ENCODE data around the gene MIA. TPM values are rescaled to one million over a fixed set of nuclear protein-coding genes. Genes with fewer than 3 reads are reported as not detected.

Gene MIA
- total and polyA plus RNA-seq, 7 donors = 2.1 to 19.1 (median 12.0) TPM; not detected in 1

GRCh38 chr19:40747536-40747935, 27.8 kb upstream of the MIA start:
- 96 to 97% methylated on average over 7 of the region's 7 CpGs for WGBS, 2 donors
- Histone ChIP-seq H3K27ac (no peak overlapping the region), H3K4me1 (peaks cover 0 to 32% (median 22%) of the 10 kb centered on the region in 4 donors), H3K4me3 (no peak overlapping the region), H3K36me3 (peaks cover 0 to 3% (median 0%) of the 10 kb centered on the region in 4 donors), H3K27me3 (no peaks in the 10 kb centered on the region), H3K9me3 (no peaks in the 10 kb centered on the region)
- DNase-seq = no peak
- TF ChIP-seq CTCF (IDR thresholded peaks at IDR 0.05) (no peak), EP300 (IDR thresholded peaks at IDR 0.05) (no peak), POLR2AphosphoS5 (IDR thresholded peaks at IDR 0.05) (no peak), POLR2A (IDR thresholded peaks at IDR 0.05) (no peak)
- intact Hi-C loops (cut with DNase I) = no loop called here

GRCh38 chr19:40750058-40750873, 25.1 kb upstream of the MIA start, which contains the start of gene ACTMAP:
Gene ACTMAP (minus strand): TSS chr19:40750477. CDS start chr19:40749803, 674 bp downstream.
- Histone ChIP-seq H3K36me3 (peaks cover 0 to under 1% (median 0%) of the 10 kb centered on the region in 4 donors), H3K27ac (peak within 1 kb of the TSS; percentile 86 to 96 (median 94)), H3K4me3 (peak within 1 kb of the TSS; percentile 64 to 73 (median 71)), H3K9me3 (no peaks in the 10 kb centered on the region), H3K27me3 (no peaks in the 10 kb centered on the region), H3K4me1 (peaks cover 0 to 57% (median 45%) of the 10 kb centered on the region in 4 donors)
- TF ChIP-seq POLR2A (IDR thresholded peaks at IDR 0.05) (peak; percentile 66 to 81), EP300 (IDR thresholded peaks at IDR 0.05) (peak in 2 of 4 donors; percentile 8 to 78), CTCF (IDR thresholded peaks at IDR 0.05) (no peak), POLR2AphosphoS5 (IDR thresholded peaks at IDR 0.05) (peak; percentile 91 to 95 (median 92))
- WGBS, 2 donors = 0 to 1% methylated on average over 43 of the region's 43 CpGs
- intact Hi-C loops (cut with DNase I) = loop anchor here (1.0 to 2.0 kb wide), 2 partner anchors 32 to 49 kb away; partner anchors contain the start of gene EGLN2
- DNase-seq = peak; percentile 100

- Histone ChIP-seq H3K36me3 (peaks cover 0 to 4% (median 0%) of the 10 kb centered on the region in 4 donors), H3K27ac (peak within 1 kb of the TSS; percentile 86 to 96 (median 94)), H3K4me1 (peaks cover 0 to 64% (median 51%) of the 10 kb centered on the region in 4 donors), H3K9me3 (no peaks in the 10 kb centered on the region), H3K27me3 (no peaks in the 10 kb centered on the region), H3K4me3 (peak within 1 kb of the TSS; percentile 64 to 73 (median 71))
- TF ChIP-seq EP300 (IDR thresholded peaks at IDR 0.05) (no peak), POLR2A (IDR thresholded peaks at IDR 0.05) (peak; percentile 72 to 90), CTCF (IDR thresholded peaks at IDR 0.05) (no peak), POLR2AphosphoS5 (IDR thresholded peaks at IDR 0.05) (peak; percentile 88 to 96 (median 96))
- intact Hi-C loops (cut with DNase I) = loop anchor here (1.0 to 2.0 kb wide), 2 partner anchors 33 to 48 kb away; partner anchors contain the start of gene EGLN2
- peak; percentile 99 for DNase-seq
- 0% methylated on average over 46 of the region's 46 CpGs for WGBS, 2 donors
Measured at GRCh38 chr19:40750874-40751537, 24.3 kb upstream of the MIA start, which contains the start of gene SNRPA. Gene SNRPA (plus strand): TSS chr19:40751203. CDS start chr19:40751409, 206 bp downstream.

- peaks cover 0 to 9% (median 3%) of the 10 kb centered on the region in 4 donors for H3K36me3 ChIP-seq
- H3K4me1 ChIP-seq = peaks cover 0 to 74% (median 56%) of the 10 kb centered on the region in 4 donors
- peak overlapping the region in 3 of 4 donors; percentile 86 to 96 (median 95) for H3K27ac ChIP-seq
- H3K9me3 ChIP-seq = no peaks in the 10 kb centered on the region
- TF ChIP-seq POLR2AphosphoS5 (IDR thresholded peaks at IDR 0.05) (no peak), CTCF (IDR thresholded peaks at IDR 0.05) (no peak), POLR2A (IDR thresholded peaks at IDR 0.05) (no peak), EP300 (IDR thresholded peaks at IDR 0.05) (no peak)
- intact Hi-C loops (cut with DNase I) = no loop called here
- H3K4me3 ChIP-seq = peak overlapping the region; percentile 64 to 73 (median 71)
- H3K27me3 ChIP-seq = no peaks in the 10 kb centered on the region
- DNase-seq = no peak
- 18 to 57% methylated on average over 12 of the region's 12 CpGs for WGBS, 2 donors
Measured at GRCh38 chr19:40752257-40752781, 23.0 kb upstream of the MIA start.

Data from sigmoid colon (tissue), 7 donors.